Fibroblast of the aortic adventitia (primary cell): Measurements from ENCODE around the gene DNMT3B. TPM values are rescaled to one million over a fixed set of nuclear protein-coding genes. Genes with fewer than 3 reads are reported as not detected.
"Not testable (repeated sequence)": the region's sequence is repeated elsewhere in the genome, so short reads cannot be mapped to it uniquely, and the experiment has no call there.

Experiments used
- DNase-seq: peaks from one replicate; pipeline ENCODE4 v3.0.0-alpha.2; 2010; ENCODE audit warnings: low read depth
- H3K4me3 ChIP-seq: 2 replicates; pipeline ENCODE4 v1.5.1; 2011; ENCODE audit warnings: low read depth, mild to moderate bottlenecking, control low read depth, low read length, moderate library complexity
- total RNA-seq: library from RNA; depleted of rRNA; stranded (reverse); fragments of >200 nt; gene quantifications from 2 replicates; pipeline ENCODE4 v1.2.3, GENCODE V29; 2012; ENCODE audit warnings: low replicate concordance
- TF ChIP-seq, protein P1 (sequence below): IDR thresholded peaks from 2 replicates; pipeline ENCODE4 v1.5.1; 2011; ENCODE audit warnings: mild to moderate bottlenecking, low read length, control low read depth, inconsistent platforms; ENCODE audit not compliant: insufficient read depth

DNMT3B gene
- total RNA-seq = 1.1 and 3.3 TPM in 2 replicates

- TF ChIP-seq, protein P1, sequence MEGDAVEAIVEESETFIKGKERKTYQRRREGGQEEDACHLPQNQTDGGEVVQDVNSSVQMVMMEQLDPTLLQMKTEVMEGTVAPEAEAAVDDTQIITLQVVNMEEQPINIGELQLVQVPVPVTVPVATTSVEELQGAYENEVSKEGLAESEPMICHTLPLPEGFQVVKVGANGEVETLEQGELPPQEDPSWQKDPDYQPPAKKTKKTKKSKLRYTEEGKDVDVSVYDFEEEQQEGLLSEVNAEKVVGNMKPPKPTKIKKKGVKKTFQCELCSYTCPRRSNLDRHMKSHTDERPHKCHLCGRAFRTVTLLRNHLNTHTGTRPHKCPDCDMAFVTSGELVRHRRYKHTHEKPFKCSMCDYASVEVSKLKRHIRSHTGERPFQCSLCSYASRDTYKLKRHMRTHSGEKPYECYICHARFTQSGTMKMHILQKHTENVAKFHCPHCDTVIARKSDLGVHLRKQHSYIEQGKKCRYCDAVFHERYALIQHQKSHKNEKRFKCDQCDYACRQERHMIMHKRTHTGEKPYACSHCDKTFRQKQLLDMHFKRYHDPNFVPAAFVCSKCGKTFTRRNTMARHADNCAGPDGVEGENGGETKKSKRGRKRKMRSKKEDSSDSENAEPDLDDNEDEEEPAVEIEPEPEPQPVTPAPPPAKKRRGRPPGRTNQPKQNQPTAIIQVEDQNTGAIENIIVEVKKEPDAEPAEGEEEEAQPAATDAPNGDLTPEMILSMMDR = no peak
- peak; percentile 62 for DNase-seq
- peak within 1 kb of the TSS; percentile 82 for H3K4me3 ChIP-seq
These were observed at the start of gene DNMT3B for GRCh38 chr20:32761831-32762753. Gene DNMT3B, plus strand, starts transcription at chr20:32762385. Its CDS starts 17,939 bp downstream, at chr20:32780324.

- TF ChIP-seq, protein P1 = no peak
- H3K4me3 ChIP-seq = no peak overlapping the region
These were observed 43.3 kb upstream of the DNMT3B start for GRCh38 chr20:32718749-32719348.

DNA sequence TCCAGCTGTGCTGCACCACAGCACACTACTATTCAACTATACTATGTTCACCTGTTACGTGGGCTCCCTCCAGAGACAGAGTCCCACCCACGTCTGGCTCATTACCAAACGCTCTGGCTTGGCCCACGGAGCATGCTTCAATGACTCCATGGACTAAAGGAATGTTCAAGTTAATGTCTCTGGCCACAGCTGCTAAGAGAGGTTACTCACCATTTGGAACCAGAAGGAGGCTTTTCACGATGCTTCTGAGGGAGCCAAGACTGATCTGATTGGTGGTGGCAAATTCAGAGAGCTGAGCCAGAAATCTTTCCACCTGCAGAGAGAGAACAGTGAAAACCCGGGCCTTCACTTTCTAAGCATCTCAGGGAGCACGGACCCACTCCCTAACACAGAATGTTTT is 34.5 kb upstream of the DNMT3B start:
- TF ChIP-seq, protein P1 = no peak
- H3K4me3 ChIP-seq = no peak overlapping the region
- DNase-seq = peak; percentile 91

More at GRCh38 chr20:32718749-32719348, 43.3 kb upstream of the DNMT3B start:
- no peak for DNase-seq

- DNase-seq, H3K4me3 ChIP-seq: not testable (repeated sequence)
These were observed 33.8 kb upstream of the DNMT3B start for GRCh38 chr20:32728435-32728834.

- not testable (repeated sequence) for DNase-seq, H3K4me3 ChIP-seq
These were observed 32.9 kb upstream of the DNMT3B start for GRCh38 chr20:32729334-32729733.

DNA sequence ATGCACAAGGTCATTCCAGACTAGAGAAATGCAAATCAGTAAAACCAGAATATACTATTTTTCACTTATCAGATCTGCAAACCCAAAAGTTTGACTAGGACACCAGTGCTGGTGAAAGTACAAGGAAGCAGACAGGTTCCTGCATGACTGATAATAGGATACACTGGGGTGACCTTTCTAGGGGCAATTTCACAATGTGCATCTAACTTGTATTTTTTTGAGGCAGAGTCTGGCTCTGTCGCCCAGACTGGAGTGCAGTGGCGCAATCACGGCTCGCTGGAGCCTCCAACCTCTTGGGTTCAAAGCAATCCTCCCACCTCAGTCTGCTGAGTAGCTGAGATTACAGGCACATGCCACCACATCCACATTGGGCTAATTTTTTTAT is 30.3 kb upstream of the DNMT3B start:
- TF ChIP-seq, protein P1 = no peak
- H3K4me3 ChIP-seq = no peak overlapping the region
- DNase-seq = no peak

DNA sequence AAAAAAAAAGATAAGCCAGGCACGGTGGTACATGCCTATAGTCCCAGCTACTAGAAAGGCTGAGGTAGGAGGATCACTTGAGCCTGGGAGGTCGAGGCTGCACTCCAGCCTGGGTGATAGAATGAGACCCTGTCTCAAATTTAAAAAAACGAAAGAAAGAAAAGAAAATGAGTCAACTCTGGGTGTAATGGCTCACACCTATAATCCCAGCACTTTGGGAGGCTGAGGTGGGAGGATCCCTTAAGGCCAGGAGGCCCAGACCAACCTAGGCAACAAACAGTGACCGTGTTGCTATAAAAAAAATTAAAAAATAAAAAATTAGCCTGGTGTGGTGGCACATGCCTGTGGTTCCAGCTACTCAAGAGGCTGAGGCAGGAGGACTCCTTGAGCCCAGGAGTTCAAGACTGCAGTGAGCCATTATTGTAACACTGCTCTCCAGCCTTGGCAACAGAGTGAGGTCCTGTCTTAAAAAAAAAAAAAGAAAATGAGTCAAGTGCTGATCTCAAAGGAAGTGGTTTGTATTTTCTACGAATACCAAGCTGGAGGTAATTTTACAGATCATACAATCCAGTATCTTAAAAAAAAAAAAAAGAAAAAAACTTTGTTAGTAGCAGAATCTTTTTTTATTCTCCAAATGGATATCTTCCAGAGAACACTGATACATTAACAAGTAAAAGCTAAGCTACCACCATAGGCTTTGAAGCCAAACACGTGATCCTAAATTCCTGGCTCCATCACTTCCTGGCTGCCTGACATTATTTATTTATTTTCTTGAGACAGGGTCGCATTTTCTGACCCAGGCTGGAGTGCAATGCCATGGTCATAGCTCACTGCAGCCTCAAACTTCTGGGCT is 24.6 kb upstream of the DNMT3B start:
- TF ChIP-seq, protein P1 = no peak
- peak; percentile 87 for DNase-seq
- H3K4me3 ChIP-seq = no peak overlapping the region
